COR-L47 (cell line): ENCODE results near the gene CALML6.
A peak's percentile ranks its signal among the peaks of the same experiment; 100 is the strongest.
"Not testable (repeated sequence)": the region's sequence is repeated elsewhere in the genome, so short reads cannot be mapped to it uniquely, and the experiment has no call there.

ENCODE experiments used
- DNase-seq: peaks from one replicate; lab custom pipeline; 2025; lab: John Stamatoyannopoulos, UW

The CALML6 gene, protein sequence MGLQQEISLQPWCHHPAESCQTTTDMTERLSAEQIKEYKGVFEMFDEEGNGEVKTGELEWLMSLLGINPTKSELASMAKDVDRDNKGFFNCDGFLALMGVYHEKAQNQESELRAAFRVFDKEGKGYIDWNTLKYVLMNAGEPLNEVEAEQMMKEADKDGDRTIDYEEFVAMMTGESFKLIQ

DNA sequence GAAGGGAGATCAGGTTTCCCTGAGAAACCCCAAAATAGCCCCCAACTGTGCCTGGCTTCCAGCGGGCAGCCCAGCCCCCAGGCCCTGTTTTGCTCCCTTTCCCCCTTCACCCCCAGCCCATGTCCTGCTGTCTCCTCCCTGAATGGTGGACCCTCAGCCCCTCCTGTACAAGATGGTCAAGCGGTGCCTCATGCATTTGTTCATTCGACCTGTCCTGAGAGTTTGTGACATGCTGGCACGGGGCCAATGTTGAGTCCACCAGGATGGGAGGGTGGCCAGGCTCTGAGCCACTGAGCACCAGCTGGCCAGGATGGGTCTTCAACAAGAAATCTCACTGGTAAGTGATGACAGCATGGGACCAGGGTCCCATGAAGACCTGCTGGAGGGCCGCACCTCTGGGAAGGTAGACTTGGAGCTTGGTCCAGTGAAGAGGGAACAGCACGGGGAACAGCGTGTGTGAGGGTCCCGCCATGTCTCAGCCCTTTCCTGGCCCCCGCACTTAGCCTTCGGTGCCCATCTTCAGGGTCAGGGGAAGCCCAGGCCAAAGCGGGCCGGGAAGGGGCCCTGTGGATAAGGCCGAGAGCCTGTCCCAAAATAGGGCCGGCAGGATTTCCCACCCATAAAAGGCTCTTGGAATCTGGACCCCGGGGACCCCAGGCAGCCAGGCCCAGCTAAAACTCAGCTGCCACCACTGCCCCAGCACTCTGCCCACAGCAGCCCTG is at the start of gene CALML6:
CALML6 (plus strand) TSS at position 290 of the 722 bp plus-strand sequence; CDS start at position 311, 21 bp downstream.
- no peak for DNase-seq

DNA sequence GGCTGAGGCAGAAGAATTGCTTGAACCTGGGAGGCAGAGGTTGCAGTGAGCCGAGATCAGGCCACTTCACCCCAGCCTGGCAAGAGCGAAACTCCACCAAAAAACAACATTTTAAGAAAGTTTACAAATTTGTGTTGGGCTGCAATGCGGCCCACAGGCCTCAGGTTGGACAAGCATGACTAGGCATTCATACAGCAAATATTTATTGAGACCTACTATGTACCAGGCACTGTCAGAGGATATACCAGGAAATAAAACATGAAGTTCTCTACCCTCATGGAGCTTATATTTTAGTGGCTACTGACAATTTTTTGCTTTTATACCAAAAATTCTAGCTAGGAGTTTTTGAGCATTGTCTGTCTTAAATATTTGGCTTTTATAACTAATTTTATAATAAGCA is 47.9 kb upstream of the CALML6 start:
- DNase-seq: no peak

DNA sequence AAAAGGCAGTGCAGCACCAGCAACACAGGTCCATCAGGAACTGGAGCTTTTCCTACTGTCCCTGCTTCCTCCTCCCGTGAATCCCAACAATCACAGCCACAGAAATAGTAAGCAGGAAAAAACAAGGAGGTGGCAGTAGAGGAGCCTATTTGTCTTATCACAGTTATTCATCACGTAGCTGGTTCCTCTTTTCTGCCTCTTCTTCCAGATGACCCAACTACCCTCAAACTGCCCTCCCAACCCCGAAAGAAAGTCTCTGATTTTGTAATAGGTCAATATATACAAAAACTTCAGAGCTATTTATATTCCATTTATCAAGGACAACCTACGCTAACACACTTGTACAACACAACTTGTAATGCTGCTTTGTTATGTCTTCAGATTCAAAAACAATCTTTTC is 45.6 kb upstream of the CALML6 start:
- no peak for DNase-seq

DNA sequence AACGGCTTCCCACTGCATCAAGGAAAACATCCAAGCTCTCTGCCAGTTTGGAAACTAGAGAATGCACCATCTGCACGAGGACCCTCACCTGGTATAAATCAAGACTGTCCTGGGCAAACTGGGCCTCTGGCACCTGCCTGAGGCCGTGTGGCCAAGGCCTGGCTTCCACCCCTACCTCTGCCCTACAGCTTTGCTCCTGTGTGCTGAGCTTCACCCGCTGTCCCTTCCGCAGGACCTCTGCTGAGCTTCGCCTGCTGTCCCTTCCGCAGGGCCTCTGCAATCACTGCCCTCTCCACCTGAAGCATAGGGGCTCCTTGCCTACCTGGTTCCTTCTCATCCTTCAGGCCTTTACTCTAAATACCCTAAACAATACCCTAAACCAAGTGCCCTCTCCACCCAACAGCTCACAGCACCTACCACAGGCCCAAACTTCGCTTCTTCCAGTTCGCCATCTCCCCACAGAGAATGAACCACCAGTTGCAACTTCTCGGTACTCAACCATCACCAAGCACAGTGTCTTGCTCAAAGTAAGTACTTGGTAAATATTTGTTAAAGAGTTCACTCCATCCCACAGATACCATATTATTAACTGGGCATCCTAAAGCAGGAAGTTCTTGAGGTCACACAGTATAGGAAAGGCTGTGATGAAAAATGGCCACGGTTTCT is 42.6 kb upstream of the CALML6 start:
- DNase-seq: no peak

DNA sequence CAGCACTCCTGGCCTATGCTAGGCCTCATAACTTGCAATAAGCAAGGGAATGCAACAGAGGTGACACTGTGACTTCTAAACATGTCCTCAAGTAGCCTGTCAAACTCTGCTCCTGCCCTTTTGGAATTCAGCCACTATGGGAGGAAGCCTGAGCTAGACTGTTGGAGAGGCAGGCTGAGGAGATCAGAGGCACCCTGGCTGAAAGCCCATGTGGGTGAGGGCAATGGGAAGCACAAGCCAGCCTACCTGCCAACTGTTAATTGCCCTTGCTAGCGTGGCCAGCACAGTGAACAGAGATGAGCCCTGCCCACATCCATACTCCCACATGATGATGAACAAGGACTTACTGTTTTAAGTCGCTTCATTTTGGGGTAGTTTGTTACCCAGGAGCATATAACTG is 41.9 kb upstream of the CALML6 start:
- DNase-seq: no peak

DNA sequence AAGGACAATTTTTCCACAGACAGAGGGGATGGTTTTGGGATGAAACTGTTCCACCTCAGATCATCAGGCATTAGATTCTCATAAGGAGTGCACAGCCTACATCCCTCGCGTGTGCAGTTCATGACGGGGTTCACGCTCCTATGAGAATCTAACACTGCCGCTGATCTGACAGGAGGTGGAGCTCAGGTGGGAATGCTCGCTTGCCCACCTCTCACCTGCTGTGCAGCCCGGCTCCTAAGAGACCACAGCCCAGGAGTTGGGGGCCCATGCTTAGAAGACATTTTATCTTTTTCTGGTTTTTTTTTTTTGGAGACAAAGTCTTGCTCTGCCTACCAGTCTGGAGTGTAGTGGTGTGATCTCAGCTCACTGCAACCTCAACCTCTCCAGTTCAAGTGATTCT is 40.2 kb upstream of the CALML6 start:
- no peak for DNase-seq

DNA sequence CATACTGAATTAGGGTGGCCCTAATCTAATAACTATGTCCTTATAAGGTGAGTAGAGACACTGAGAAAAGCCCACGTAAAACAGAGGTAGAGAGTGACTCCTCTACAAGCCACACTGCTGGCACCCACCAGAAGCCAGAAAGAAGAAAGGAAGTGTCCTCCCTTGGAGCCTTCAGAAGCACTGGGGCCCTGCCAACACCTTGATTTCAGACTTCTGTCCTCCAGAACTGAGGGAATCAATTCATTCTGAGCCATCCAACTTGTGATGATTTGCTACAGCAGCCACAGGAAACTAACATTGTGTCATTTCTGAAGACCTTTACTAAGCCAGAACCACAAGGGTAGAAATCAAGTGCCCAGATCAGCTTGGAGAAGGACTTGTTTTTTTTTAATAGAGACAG is 39.1 kb upstream of the CALML6 start:
- DNase-seq: no peak

DNA sequence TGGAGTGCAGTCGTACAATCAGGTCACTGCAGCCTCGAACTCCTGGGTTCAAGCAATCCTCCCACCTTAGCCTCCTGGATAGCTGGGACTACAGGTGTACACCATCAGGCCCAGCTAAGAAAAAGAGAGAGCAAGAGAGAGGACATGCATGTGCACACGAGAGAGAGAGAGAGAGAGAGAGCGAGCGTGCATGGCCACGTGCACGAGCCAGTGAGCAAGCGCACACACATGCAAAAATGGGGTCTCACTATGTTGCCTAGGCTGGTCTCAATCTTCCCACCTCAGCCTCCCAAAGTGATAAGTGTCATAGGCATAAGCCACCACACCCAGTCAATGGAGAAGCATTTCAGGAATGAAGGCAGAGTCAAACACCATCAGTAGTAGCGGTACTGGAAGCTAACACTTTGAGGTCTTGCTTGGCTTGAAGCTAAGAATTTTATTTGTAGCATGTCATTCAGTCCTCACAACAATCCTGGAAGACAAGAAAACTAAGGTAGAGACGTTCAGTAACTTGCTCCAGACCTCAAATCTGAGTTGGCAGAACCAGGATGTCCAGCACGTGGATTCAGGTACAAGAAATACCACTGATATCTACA is 38.6 kb upstream of the CALML6 start:
- DNase-seq: no peak

DNA sequence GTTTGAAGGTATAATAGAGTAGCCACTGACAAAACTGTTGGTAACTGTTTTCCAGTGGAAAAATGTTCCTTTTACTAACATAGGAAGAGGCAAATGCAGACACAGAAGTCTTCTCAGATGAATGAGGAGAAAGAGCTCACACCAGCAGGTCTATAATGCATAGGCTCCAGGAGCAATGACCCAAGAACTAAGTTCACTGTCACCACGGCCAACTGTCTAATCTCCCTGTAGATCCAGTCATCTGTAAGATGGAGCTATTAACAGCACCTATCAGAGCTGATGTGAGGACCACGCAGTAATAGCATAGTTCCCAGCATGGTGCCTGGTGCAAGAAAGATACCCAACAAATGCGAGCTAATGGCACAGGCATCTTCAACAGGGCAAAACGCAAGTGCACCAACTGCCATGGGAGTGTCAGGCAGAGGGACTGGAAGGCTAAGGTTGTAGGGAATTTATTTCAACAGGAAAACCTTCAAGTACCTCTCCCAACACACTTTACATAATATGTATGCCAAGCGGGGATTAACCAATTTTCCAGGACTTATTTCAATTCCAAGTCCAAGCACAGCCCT is 37.1 kb upstream of the CALML6 start:
- DNase-seq: no peak

DNA sequence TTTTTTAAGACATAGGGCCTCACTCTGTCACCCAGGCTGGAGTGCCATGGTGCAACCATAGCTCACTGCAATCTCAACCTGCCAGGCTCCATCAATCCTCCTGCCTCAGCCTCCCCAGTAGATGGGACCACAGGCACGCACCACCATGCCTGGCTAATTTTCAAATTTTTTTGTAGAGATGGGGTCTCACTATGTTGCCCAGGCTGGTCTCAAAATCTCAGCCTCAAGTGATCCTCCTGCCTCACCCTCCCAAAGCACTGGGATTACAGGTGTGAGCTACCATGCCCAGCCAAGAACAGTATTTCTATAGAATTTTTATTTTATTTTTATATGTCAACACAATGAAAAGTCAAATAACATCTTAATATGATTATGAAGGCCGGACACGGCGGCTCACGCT is 35.1 kb upstream of the CALML6 start:
- no peak for DNase-seq

DNA sequence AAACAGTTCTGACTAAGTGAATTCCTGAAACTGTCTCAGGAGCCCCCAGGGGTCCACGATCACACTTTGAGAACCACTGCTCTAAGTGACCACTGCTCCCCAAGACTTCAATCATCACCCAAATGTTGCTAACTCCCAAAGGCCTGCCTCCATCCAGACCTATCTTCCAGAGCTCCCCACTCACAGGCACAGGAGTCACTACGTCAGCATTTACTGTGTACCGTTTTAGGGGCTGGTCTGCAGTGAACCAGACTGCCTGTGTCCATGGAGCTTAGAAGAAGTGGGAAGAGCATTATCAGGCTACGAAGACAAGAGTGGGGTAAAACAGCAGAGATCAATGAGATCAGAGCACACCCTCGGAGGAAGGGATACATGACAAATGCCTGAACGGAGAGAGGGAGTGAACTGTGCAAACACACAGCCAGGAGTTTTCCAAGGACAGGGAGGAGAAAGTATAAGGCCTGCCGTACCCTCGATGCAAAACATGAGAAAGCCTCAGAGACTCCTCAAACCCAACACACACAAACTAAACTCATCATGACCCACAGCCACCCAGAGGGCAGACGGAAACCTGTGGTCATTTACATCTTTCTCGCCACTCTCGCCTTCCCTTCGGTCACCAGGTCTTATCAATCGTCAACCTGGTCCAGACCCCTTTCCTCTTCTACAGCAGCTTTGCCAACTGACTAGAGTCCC is 34.3 kb upstream of the CALML6 start:
- no peak for DNase-seq

DNA sequence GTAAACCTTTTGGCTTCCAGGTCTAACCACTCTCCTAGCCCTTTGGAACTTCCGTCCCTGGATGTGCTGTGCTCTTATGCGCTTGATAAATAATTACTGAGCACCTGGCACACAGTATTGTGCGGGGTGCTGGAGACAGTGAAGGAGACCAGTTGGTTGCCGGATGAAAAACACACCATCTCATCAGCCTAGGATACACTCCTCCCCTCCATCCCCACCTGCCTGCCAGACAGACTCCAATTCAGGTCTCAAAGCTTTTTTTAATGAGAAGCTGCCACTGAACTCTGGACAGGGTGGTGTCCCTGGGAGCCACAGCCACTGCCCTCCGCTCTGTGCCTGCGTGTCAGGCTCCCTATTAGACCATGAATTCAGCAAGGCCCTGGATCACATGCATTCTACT is 33.3 kb upstream of the CALML6 start:
- DNase-seq: no peak

DNA sequence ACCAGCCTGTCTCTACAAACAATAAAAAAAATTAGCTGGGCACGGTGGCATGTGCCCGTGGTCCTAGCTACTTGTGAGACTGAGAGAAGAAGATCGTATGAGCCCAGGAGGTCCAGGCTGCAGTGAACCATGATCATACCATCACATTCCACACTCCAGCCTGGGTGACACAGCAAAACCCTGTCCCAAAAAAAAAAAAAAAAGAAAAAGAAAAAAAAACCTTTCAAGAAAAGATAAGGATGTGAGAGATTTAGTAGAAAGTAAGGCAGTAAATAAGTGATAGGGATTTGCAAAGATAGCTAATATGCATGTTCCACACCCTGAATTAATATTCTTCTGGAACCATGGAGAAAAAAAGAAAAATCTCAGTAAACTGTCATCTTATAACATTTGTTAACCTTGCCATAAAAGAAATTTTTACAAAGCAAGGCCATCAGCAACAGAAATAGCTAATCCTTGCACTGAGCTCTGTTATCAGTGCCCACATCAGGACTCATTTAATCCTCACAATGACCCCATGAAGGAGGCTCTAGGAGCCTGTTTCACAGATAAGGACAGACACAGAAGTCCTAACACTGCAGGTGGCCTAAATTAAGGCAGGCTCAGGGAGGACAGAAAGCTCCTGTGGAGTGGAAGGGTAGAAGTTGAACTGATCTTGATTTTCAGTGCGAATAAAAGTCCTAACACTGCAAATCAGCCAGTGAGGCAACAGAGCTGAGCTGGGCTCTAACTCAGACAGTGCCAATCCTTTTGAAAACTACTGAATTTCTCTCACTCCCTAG is 31.8 kb upstream of the CALML6 start:
- no peak for DNase-seq

DNA sequence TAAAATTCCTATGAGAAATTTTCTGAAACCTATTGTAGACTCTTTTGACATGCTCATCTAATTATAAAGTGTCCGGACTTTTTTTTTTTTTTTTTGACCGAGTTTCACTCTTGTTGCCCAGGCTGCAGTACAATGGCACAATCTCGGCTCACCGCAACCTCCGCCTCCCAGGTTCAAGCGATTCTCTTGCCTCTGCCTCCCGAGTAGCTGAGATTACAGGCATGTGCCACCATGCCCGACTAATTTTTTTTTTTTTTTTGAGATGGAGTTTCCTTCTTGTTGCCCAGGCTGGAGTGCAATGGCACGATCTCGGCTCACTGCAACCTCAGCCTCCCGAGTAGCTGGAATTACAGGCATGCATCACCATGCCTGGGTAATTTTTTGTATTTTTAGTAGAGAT is 31.2 kb upstream of the CALML6 start:
- DNase-seq: not testable (repeated sequence)

DNA sequence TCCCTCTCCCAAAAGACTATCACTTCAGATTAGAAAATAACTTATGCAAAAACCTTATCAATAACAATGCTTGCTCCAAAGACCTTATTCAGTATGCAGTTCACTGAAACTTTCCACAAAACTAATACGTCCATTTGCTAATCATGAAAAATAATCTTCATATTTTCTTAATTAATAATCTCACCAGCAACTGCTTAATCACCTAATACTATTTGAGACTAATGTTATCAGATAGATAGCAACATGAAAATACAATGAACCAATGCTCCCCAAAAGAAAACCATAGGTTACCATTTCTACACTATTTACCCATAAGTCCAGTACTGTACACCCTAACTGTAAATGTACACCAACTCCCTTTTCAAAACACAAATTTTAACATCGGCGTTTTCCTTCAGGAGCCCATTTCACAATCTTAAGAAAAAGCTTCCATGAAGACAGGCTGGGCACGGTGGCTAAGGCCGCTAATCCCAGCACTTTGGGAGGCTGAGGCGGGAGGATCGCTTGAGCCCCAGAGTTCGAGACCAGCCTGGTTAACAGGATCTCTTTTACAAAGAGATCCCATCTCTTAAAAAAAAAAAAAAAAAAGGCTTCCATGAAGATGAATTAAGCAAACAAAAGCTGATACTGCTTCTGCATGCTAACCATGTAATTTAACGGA is 25.8 kb upstream of the CALML6 start:
- DNase-seq: no peak

DNA sequence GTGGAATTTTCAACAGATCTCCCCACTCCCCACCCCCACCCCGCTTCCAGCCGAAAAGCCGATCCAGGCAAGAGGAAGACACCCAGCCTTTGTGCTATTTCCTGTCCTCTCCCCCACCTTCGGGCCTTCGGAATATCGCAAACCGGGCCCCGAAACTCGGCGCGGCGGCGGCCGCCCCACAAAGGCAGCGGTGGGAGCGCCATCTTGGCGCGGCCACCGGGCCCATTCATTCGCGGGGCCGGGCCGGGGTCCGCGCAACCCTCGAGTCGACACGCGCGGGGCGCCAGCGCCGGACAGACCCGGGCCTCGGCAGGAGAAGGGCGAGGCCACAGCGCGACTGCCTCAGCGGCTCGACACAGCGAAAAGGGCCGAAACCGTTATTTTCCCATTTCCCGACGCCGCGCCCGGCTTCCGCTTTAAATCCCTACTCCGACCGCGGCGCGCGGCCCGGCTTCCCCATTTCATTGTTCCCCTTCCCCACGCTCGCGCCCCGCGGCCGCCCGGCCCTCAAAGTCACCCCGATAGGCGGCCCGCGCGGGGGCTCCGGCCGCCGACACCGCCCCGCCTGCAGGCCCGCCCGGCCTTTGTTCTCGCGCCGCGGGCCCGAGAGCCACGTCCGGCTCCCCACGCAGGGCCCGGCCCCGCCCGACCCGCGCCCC is 25.1 kb upstream of the CALML6 start:
- no peak for DNase-seq

DNA sequence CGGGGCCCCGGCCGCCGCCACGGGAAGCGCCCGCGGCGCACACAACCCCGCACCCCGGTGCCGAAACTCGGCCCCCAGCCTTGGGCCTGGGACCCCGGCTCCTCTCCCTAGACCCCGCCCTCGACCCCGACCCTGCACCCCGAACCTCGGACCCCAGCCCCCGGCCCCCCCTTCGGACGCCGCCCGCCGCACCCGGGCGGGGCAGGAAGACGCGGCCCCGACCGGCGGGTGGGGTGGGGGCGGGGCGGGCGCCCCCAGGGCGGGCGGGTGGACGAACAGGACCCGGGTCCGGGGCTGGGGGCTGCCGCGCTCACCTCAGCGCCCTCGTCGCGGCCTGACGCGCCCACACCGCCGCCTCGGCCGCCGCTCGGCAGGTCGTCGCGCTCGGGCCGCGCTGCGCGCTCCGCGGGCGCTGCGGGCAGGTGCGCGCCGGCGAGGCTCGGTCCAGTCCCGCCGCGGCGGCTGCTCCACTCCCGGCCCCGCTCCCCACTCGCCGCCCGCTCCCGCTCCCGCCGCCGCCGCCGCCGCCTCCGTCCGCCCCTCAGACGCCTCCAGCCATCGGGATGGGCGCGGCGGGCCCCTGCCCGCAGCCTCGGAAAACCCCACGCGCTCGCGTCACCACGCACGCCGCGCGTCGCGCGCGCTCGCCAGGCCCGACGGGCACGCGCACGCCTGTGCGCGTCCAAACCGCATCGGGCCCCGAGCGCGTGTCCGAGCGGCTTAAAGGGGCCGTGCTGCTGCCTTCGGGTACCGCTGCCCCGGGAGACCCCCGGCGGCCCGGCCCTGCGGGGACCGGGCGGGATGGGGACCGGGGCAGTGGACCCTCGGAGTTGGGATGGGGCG is 24.3 kb upstream of the CALML6 start, which contains the start of gene GNB1:
GNB1 (minus strand) TSS at position 582 of the 843 bp plus-strand sequence. CDS start 65,634 bp downstream, outside the sequence.
- DNase-seq: peak; percentile 81

DNA sequence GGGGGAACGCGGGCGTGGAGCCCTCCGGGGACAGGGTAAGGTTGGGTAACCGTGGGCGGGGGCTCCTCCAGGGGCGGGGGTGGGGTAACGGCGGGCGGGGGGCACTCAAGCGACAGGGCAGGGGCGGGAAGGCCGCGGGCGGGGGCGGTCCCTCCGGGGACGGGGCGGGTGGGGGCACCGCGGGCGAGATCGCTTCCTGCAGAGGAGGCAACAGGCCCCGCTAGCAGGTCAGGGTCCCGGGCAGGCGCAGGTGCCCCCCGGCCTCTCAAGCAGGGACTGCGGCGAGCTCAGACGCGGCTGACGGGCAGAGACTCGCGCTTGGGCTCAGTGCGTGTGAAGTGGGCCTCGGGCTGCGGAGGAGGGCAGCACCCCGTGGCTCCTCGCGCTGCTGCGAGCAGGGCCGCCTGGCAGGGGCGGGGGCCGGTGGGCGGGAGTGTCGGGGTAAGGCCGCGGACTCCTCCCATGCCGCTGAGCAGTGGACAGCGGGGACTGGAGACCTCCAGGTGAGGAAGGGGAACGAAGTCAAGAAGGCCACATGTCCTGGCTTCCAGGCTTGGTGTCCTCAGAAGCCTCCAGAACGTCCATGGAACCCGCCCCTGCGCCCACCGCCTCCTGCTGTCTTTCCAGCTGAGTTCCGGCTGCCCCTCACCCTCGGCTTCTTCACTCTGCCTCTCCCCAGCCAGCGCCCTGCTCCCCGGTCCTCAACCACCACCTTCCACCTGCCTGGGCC is 23.5 kb upstream of the CALML6 start:
- peak; percentile 62 for DNase-seq
